ENCODE data around the gene MRPS18B.

- TF ChIP-seq CTCF (IDR thresholded peaks at IDR 0.05; ENCODE audit: borderline replicate concordance, extremely low read depth, low read length, poor library complexity, severe bottlenecking) (no peak), EZH2 (IDR thresholded peaks at IDR 0.05; ENCODE audit: borderline replicate concordance, low read depth, low read length, severe bottlenecking) (no peak)
These were observed 16.2 kb upstream of the MRPS18B start for GRCh38 chr6:30601436-30601814.

All from DND-41 (cell line).